ENCODE data around the gene TMEM41B.

DNA sequence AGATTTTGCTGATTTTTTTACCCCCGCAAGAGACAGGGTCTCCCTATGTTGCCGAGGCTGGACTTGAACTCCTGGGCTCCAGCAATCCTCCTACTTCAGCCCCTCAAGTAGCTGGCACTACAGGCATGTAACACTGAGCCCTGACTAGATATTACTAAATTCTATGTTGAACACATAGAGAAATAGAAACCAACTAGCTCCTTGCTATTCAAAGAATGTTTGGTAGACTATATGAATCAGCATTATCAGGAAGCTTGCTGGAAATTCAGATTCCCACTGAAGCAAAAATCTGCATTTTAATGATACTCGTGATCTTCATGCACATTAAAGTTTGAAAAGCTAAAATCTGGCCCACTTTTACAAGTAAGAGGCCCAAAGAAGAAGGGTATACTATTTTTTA lies 11.9 kb downstream of the TMEM41B start:
- TF ChIP-seq, protein P1, sequence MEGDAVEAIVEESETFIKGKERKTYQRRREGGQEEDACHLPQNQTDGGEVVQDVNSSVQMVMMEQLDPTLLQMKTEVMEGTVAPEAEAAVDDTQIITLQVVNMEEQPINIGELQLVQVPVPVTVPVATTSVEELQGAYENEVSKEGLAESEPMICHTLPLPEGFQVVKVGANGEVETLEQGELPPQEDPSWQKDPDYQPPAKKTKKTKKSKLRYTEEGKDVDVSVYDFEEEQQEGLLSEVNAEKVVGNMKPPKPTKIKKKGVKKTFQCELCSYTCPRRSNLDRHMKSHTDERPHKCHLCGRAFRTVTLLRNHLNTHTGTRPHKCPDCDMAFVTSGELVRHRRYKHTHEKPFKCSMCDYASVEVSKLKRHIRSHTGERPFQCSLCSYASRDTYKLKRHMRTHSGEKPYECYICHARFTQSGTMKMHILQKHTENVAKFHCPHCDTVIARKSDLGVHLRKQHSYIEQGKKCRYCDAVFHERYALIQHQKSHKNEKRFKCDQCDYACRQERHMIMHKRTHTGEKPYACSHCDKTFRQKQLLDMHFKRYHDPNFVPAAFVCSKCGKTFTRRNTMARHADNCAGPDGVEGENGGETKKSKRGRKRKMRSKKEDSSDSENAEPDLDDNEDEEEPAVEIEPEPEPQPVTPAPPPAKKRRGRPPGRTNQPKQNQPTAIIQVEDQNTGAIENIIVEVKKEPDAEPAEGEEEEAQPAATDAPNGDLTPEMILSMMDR (IDR thresholded peaks at IDR 0.05), result no peak
- TF ChIP-seq POLR2A (IDR thresholded peaks at IDR 0.05), result no peak

Data from thyroid gland (tissue), 4 donors.